Mammary epithelial cell (primary cell): ENCODE data around the gene PER3.

ENCODE experiments used
- CTCF ChIP-seq, 2 donors: IDR thresholded peaks in 1 of 2; conservative IDR thresholded peaks in 1 of 2; 2 replicates each; pipeline ENCODE4 v1.5.1; 2011 to 2012; ENCODE audit warnings: inconsistent platforms in 2 of 2, low read length in 2 of 2, mild to moderate bottlenecking in 2 of 2, control low read depth in 1 of 2, low read depth in 1 of 2; ENCODE audit not compliant: insufficient read depth in 1 of 2; ENCODE audit errors: extremely low read depth in 1 of 2
- EZH2 ChIP-seq: IDR thresholded peaks from 2 replicates; pipeline ENCODE4 v1.6.1; 2012; ENCODE audit warnings: low read length, inconsistent platforms, borderline replicate concordance

GRCh38 chr1:7770669-7770996 lies 13.5 kb upstream of the PER3 start:
- TF ChIP-seq EZH2 (no peak), CTCF (conservative IDR thresholded peaks at IDR 0.05 in 1 of 2, IDR thresholded peaks at IDR 0.05 in 1 of 2; ENCODE audit: extremely low read depth in 1 of 2, insufficient read depth in 1 of 2, low read depth in 1 of 2, low read length in 2 of 2) (no peak)
